C1 segment of cervical spinal cord (tissue), 14 donors: Measurements from ENCODE around the gene KLHDC2.
"Not testable (repeated sequence)": the region's sequence is repeated elsewhere in the genome, so short reads cannot be mapped to it uniquely, and the experiment has no call there.

Experiments used
- DNase-seq, 14 donors: peaks; one replicate each; lab custom pipeline; 2025; lab: John Stamatoyannopoulos, UW

KLHDC2 gene, protein sequence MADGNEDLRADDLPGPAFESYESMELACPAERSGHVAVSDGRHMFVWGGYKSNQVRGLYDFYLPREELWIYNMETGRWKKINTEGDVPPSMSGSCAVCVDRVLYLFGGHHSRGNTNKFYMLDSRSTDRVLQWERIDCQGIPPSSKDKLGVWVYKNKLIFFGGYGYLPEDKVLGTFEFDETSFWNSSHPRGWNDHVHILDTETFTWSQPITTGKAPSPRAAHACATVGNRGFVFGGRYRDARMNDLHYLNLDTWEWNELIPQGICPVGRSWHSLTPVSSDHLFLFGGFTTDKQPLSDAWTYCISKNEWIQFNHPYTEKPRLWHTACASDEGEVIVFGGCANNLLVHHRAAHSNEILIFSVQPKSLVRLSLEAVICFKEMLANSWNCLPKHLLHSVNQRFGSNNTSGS

DNA sequence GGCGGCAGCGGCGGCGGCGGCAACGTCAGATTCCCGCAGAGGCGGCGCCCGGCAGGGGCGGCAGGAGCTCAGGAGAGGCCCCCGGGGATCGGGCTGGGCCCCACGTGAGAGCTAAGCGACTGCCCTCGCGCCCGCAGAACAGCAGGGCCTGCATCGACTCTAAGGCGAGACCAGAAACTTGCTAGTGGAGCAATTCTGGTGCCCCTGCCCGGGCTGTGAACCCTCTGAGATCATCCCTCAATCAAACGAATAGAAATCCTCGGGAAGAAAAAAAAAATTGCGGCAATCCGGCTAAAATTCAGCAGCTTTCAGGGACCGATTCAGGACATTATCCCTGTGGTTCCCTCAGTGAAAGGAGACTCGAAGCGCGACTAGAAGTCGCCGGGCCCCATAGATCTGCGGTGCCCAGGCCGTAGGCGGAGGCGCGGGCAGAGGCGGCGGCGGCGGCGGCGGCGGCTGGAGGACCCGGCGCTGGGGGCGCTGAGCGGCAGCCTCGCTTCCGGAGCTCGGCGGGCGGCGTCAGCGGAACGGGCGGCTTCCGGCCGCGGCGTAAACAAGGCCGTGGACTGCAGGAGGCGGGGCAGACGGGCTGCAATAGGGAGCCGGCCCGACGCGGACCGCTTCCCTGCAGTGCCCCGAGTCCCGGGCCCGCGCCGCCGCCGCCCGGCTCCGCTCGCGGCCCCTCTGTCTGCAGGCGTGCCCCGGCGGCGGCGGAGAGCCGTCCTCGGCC is at the start of gene KLHDC2:
Gene KLHDC2, plus strand, starts transcription at position 583 of the 730 bp plus-strand sequence. CDS start 316 bp downstream, outside the sequence.
- peak in 13 of 14 donors; percentile 39 to 89 (median 78) for DNase-seq

DNA sequence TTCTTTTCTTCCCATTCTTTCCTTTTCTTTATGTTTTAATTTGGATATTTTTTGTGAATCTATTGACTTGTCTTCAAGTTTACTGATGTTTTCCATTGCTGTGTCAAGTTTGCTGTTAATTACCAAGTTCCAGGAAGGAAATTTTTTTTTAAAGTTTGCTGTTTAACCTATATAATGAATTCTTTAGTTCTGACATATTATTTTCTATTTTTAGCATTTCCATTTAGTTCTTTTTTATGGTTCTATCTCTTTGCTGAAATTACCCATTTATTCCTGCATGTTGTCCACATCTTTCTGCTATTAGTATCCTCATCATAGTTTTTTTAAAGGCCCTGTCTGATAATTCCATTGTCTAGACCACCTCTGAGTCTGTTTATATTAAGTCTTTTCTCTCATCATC is 47.2 kb upstream of the KLHDC2 start:
- no peak for DNase-seq

DNA sequence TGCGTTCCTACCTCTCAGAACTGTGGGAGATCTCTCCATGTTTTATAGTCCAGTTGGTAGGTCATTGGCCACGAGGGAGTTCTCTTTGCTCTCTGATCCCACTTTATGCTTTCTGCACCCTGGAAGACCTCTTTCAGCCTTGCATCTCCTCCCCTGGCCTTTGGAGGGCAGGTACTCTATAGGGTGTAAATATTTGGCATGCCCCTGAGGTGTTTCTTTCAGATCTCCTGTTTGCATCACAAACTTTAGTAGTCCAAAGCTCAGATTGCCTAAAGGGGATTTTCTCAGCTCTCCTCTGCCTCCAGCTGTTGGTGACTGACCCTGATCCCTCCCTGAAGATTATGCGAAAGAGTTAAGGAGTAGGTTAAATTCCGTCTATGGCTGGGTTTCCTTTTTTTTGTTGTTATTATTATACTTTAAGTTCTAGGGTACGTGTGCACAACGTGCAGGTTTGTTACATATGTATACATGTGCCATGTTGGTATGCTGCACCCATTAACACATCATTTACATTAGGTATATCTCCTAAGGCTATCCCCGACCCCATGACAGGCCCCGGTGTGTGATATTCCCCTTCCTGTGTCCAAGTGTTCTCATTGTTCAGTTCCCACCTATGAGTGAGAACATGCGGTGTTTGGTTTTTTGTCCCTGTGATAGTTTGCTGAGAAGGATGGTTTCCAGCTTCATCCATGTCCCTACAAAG is 46.1 kb upstream of the KLHDC2 start:
- not testable (repeated sequence) for DNase-seq

DNA sequence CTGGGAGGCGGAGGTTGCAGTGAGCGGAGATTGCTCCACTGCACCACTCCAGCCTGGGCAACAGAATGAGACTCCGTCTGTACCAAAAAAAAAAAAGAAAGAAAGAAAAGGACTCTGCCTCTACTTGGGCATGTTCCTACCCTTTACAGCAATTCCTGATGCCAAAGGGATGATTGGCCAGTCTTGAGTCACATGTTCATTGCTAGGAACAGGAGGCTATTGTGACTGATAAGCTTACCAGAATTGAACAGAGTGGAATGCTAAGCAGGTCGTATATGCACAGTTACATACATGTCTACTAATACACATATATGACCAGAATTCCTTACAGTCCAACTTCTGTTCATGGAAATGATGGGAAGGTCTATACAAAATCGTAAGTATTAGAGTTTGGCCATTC is 40.8 kb upstream of the KLHDC2 start:
- DNase-seq: no peak

DNA sequence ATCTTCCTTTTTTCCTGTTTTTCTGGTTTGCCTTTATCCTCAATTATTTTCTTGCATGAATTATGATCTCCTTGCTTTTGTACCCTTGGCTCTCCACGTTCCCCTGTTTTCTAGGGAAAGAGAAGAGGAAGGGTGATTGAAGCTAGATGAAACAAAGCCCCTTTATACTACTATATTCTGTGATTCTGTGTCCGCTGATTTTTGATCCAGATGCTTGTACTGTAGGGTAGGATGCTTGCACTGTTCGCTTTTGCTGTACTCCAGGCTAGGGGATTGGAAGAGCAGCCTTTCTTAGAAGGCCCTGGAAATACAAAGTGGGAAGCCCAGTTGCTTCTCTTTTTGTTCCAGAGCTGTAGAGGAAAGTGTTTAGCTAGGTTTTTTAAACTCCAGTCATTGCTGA is 35.1 kb upstream of the KLHDC2 start:
- DNase-seq: peak in 1 of 14 donors; percentile 22

DNA sequence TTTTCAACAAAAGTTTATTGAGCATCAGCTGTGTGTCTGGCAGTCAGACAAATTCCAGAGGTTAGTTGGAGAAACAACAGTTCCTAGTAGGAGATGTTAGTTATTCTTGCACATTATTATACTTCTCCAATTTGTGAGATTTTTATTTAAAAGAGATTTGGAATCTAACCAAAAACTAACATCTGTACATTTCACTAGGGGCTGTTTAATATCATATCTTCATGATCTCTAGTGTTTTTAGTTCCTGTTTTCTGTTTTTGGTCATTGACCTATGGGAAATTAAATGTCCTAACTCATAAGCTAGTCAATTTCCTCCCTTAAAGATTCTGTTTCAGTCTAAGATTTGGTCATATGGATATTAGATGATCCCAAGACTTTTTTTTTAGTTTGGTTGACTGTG is 34.1 kb upstream of the KLHDC2 start:
- DNase-seq: no peak

DNA sequence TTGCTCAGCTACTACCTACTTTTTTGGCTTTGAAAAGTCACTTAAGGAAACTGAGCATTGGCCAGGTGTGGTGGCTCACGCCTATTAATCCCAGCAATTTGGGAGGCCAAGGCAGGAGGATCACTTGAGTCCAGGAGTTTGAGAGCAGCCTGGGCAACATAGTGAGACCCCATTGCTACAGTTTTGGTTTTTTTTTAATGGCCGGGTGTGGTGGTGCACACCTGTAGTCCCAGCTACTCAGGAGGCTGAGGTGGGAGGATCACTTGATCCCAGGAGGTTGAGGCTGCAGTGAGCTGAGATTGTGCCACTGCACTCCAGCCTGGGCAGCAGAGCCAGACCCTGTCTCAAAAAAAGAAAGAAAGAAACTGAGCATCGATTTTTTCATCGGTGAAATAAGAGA is 32.3 kb upstream of the KLHDC2 start:
- not testable (repeated sequence) for DNase-seq

DNA sequence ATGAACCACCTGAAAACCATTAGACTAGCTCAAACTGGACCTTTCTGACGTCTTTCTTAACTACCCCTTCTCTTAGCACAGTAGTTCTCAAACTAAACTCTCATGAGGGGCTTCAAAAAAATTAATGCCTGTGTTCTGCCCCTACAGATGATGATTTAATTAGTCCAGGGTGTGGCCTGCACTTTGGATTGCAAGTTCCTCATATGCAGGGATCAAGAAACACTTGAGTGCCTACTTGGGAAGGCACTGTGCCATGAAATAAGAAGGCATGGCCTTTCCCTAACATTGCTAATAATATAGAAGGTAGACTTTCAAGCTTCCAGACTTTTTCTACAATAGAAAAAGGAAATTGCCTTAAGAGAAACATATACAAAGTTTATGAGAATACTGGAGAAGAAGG is 22.8 kb upstream of the KLHDC2 start:
- DNase-seq: no peak

DNA sequence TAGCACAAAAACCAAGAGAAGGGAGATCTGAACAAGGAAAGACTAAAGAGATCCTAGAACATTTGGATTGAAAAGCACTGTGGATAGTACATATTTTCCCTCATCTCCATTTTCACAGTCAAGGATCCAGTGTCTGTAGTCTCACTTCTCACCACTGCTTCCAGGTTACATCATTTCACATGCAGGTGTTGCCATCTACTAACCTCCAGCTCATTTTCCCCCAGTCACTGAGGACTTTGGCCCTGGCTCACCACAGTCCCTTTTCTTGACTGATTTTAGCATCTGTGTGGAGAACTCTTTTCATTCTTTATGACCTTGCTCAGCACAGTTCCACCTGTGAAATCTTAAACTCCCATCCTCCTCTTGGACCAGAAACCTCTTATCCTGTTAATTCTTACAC is 21.5 kb upstream of the KLHDC2 start:
- not testable (repeated sequence) for DNase-seq

DNA sequence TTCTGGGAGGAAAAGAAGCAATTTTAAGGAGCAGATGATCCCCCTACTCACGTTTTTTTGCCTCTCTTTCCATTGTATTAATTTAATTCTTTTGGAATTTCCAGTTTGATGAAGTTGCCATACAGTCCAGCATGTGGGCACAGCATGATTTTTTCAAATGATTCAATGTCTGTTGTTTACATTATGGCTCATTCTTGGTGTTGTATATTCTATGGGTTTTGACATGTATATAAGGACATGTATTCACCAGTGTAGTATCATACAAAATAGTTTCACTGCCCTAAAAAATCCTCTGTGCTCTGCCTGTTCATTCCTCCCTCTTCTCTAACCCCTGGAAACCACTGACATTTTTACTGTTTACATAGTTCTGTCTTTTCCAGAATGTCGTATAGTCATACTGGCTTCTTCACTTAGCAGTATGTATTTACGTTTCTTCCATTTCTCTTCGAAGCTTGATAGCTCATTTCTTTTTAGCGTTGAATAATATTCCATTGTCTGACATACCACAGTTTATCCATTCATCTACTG is 13.3 kb upstream of the KLHDC2 start:
- DNase-seq: no peak

DNA sequence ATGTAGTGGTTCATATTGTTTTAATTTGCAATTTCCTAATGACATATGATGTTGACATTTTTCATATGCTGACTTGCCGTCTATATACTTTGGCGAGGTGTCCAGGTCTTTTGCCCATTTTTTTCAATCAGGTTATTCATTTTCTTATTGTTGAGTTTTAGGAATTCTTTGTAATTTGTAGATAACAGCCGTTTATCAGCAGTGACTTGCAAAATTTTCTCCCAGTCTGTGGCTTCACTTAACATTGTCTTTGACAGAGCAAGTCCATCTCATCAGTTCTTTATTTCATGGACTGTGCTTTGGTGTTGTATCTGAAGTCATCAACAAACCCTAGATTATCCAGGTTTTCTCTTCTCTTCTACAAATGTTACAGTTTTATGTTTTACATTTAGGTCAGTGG is 12.6 kb upstream of the KLHDC2 start:
- DNase-seq: no peak

DNA sequence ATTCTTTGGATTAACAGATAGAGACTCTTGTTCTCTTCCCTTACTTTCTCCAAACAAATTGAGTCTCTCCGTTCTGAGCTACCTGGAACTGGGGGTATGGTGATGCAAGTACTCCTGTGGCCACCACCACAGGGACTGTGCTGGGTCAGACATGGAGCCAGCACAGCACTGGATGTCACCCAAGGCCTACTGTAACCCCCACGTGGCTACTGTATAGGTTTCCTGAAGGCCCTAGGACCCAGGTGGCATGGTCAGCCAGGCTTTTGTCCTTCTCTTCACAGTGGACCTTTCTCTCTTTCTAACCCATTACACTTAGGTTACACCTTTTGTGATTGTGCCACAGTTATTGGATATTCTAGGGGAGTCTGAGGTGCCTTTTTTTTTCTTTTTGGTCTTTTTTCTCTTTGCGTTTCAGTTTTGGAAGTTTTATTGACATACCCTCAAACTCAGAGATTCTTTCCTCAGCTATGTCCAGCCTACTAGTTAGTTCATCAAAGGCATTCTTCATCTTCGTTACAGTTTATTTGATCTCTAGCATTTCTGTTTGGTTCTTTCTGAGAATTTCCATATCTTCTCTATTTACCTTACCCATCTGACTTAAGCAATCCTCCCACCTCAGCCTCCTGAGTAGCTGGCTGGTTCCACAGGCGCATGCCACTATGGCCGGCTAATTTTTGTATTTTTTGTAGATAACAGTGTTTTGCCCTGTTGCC is 6.0 kb upstream of the KLHDC2 start:
- DNase-seq: no peak

DNA sequence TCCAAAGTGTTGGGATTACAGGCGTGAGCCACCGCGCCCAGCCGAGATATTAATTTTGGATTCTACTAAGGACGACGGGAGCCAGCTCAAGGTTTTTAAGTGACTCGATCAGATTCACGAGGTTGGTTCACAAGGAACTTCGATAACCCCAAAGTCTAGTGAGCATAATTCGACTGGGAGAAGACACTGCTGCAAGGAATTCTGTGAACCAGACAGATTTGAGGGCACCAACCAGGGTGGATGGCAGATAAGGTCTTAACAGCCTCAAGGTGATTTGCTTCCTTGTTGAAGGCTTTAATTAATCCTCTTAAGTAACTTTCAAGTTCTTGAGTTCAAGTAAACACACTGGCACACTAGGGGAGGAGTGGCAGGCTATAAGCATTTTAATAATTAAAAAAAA is 1.1 kb upstream of the KLHDC2 start:
- DNase-seq: peak in 1 of 14 donors; percentile 32

DNA sequence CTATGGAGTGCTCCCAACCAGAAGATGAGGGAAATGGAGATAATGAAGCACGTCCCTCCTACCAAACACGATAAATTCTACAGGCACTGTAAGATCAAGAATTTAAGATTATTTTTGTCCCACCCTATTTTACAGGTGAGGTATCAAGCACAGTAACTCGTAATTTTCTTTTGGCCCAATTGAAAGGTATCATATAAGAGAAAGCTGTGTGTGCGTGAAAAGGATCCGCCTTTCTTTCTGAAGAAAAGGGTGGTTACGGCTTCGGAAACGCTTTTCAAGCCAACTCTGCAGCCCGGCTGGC is 733 bp upstream of the KLHDC2 start:
- no peak for DNase-seq

DNA sequence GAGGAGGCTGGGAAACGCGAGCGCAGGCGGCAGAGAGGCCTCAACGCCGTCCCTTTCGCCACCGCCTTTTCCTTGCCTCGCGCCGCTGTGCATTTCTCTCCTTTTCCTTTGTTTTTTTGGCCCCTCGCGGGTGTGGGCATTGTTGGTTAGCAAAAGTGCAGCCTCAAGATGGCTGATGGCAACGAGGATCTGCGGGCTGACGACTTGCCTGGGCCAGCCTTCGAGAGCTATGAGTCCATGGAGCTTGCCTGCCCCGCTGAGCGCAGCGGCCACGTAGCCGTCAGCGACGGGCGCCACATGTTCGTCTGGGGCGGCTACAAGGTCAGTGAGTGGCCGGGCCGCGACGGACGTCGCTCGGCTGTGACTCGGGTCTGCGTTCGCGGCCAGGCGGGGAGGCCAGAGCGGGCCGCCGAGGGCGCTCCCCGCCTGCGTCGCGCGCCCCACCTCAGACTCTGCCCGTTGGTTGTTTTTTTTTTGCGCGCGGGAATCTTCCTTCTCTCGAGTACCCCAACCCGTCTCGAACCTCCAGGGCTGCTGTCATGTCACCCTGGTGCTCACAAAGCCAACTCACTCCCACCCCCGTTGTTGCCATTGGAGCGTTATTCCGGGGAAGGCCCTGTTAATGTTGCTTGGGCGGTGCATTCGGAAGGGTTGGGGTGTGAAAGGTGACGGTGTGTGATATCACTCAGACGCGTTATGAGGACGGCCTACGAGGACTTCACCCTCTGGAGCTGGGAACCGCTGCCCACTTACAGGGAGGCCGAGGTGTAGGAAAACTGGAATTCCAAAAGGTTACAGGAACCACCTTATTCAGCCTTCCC is 558 bp downstream of the KLHDC2 start:
- peak in 13 of 14 donors; percentile 12 to 77 (median 55) for DNase-seq

DNA sequence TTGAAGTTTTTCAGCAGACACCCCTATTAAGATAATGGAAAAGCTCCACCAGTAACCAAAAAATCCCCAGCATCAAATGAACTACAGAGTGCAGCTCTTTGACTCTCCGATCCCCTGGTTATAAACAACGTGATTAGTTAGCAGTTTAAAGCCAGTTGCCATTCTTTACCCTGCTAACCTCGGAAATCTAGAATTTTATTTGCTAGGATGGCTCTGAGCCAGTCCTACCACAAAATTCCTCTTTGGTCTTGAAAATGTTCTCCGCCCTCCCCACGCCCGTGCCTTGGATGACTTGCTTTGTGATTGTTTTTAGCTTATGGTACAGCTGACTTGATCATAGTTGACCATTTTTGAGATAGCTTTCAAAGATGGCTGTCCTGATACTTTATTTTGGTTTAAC is 1.2 kb downstream of the KLHDC2 start:
- peak in 2 of 14 donors; percentile 6 for DNase-seq

DNA sequence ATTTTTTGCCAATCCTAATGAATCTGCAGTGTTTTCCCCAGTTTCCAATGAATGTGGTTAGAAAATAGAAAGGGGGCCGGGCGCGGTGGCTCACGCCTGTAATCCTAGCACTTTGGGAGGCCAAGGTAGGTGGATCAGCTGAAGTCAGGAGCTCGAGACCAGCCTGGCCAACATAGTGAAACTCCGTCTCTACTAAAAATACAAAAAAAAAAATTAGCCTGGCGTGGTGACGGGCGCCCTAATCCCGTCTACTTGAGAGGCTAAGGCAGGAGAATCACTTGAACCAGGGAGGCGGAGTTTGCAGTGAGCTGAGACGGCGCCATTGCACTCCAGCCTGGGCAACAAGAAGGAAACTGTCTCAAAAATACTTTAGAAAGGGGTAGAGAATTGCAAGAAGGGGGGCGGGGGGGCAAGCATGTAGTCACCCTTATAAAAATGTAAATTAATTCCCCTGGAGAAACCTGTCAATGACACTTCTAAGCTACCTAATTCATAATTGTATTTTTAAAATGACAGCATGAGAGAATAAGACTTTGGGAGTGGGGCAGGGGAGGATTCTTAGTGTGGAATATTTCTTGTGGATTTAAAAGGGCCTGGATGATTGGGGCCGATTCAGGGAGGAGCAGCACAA is 1.7 kb downstream of the KLHDC2 start:
- DNase-seq: no peak

DNA sequence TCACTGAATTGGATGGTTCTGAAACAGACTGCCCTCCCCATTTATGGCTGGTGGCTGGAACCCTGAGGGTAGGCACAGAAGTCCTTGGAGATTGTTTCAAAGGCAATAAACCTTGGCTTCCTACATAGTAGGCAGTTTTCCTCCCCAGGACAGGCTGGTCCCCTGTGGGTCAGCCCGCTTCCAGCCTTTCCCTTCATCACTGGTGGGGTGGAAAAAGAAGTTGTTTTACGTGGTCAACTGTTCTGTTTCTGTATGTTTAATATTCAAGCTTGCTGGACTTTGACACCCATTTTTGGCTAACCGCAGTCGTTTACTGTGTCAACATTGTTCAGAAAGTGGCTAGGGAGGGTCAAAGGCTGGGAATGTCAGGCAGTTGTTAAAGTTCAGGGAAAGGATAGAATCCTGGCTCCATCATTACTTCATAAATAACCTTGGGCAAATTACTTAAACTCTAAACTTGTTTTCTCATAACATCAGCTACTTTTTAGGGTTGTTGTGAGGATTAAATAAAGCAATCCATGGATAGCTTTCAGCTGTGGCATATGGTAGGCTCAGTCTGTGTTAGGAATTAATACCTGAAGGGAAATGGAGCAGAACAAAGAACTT is 2.4 kb downstream of the KLHDC2 start:
- DNase-seq: no peak

DNA sequence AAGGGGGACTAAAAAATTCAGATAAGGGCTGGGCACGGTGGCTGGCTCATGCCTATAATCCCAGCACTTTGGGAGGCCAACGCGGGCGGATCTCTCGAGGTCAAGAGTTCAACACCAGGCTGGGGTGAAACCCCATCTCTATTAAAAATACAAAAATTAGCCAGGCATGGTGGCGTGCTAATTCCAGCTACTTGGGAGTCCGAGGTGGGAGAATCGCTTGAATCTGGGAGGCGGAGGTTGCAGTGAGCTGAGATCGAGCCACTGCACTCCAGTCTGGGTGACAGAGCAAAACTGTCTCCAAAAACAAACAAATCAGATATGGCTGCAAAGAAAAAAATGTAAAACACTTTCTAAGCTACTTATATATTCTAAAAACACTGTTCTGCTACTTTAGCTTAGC is 3.7 kb downstream of the KLHDC2 start:
- DNase-seq: not testable (repeated sequence)

DNA sequence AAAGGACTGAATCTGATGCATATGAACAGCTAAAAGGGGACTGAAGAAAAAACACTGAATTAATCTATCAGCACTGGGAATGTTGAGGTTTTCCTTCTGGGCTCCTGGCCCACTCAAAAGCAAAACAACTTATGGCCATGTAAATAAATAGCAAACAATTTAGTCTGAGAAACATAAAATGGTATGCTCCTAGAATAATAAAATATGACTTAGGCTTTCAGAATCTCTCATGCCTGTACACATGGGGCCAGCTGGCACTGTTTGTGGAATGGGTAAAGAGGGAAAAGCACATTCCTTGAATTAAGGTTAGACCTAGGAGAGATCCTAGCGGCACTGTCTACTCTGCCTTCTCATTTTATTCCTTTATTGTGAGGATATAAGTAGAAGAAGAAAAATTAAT is 6.2 kb downstream of the KLHDC2 start:
- DNase-seq: no peak
